Activated T-cell treated with anti-CD3 and anti-CD28 coated beads, Interleukin-2, amount 50 U/mL, for 24 hours (primary cell): ENCODE measurements around the gene MATK.

Source experiments
- DNase-seq: peaks from one replicate; pipeline ENCODE4 v3.0.0-alpha.2; 2020
- H3K27ac Mint-ChIP-seq: 2 replicates; pipeline ENCODE4 v1.8.0; 2020; ENCODE audit warnings: mild to moderate bottlenecking, mixed read lengths
- H3K27me3 Mint-ChIP-seq: 2 replicates; pipeline ENCODE4 v1.8.0; 2020; ENCODE audit warnings: mixed read lengths
- H3K36me3 Mint-ChIP-seq: 2 replicates; pipeline ENCODE4 v1.8.0; 2020; ENCODE audit warnings: low read depth, mixed read lengths
- H3K4me1 Mint-ChIP-seq: 2 replicates; pipeline ENCODE4 v1.8.0; 2020; ENCODE audit warnings: low read depth, mixed read lengths
- H3K4me3 Mint-ChIP-seq: 2 replicates; pipeline ENCODE4 v1.8.0; 2020; ENCODE audit warnings: mild to moderate bottlenecking, moderate library complexity, mixed read lengths
- H3K9me3 Mint-ChIP-seq: 2 replicates; pipeline ENCODE4 v1.8.0; 2020; ENCODE audit warnings: mixed read lengths

MATK gene

DNA sequence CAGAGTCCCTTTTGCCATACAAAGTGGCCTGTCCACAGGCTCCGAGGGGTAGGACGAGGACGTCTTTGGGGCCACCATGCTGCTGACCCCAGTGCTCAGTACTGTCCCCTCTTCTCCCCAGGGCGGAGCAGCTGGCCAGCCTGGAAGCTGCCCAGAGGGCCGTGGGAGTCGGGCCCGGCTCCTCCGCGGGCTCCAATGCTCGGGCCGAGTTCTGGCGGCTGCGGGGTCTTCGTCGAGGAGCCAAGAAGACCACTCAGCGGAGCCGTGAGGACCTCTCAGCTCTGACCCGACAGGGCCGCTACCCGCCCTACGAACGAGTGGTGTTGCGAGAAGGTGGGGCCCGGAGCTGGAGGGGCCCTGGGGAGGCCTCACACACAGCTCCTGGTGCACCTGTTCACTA lies 45.8 kb downstream of the MATK start:
- Mint-ChIP-seq H3K36me3 (no peaks in the 10 kb centered on the region), H3K27ac (no peak overlapping the region), H3K27me3 (no peaks in the 10 kb centered on the region), H3K4me1 (peaks cover 15% of the 10 kb centered on the region), H3K9me3 (no peaks in the 10 kb centered on the region), H3K4me3 (no peak overlapping the region)
- no peak for DNase-seq

DNA sequence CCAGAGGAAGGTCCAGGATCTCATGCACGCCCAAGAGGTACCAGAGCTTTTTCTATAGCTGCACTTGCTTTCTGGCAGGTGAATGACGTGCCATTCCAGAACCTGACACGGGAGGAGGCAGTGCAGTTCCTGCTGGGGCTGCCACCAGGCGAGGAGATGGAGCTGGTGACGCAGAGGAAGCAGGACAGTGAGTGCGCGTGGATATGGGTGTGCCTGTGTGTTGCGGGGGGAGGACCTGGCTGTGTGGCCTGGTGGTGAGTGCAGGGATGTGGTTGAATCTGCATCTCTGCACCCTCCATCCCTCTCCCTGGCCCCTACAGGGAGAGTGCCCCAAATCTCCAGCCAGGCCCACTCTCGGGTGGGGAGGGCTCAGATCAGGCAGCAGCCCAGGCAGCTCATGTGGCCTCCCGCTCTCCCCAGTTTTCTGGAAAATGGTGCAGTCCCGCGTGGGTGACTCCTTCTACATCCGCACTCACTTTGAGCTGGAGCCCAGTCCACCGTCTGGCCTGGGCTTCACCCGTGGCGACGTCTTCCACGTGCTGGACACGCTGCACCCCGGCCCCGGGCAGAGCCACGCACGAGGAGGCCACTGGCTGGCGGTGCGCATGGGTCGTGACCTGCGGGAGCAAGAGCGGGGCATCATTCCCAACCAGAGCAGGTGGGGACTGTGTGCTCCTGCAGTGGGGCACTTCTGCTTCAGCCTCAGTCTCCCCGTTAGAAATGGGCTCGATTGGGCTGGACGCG lies 47.5 kb downstream of the MATK start:
- no peak overlapping the region for H3K27ac Mint-ChIP-seq
- H3K4me3 Mint-ChIP-seq: no peak overlapping the region

DNA sequence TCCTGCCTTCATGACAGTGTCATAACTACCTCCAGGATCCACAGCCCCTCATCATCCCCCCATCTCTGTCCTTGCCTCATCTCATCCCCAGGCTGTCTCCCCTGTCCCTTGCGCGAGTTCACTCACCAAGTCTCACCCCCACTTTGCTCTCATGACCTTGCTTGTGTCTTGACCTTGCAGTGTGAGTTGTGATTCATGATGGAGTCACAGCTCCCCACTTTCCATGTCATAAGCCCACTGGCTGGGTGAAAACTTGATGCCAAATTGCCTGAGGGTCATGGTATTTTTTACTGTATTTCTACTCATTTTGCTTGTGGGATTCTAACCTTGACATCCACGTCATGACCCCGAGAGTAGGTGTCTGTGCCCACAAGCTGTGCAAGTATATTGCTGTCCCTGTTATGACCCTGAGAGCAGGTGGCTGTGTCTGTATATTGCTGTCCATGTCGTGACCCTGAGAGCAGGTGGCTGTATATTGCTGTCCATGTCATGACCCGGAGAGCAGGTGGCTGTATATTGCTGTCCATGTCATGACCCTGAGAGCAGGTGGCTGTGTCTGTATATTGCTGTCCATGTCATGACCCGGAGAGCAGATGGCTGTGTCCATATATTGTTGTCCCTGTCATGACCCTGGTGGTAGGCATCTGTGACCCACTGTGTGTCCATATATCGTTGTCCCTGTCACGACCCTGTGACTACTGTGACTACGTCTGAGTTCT lies 48.5 kb downstream of the MATK start:
- no peak overlapping the region for H3K4me3 Mint-ChIP-seq
- no peaks in the 10 kb centered on the region for H3K9me3 Mint-ChIP-seq
- peaks cover 15% of the 10 kb centered on the region for H3K4me1 Mint-ChIP-seq
- no peak overlapping the region for H3K27ac Mint-ChIP-seq
- no peaks in the 10 kb centered on the region for H3K27me3 Mint-ChIP-seq
- no peak for DNase-seq
- H3K36me3 Mint-ChIP-seq: no peaks in the 10 kb centered on the region

More for the DNA sequence above, 47.5 kb downstream of the MATK start:
- Mint-ChIP-seq H3K36me3 (no peaks in the 10 kb centered on the region), H3K9me3 (no peaks in the 10 kb centered on the region), H3K4me1 (peaks cover 15% of the 10 kb centered on the region), H3K27me3 (no peaks in the 10 kb centered on the region)
- DNase-seq: no peak

DNA sequence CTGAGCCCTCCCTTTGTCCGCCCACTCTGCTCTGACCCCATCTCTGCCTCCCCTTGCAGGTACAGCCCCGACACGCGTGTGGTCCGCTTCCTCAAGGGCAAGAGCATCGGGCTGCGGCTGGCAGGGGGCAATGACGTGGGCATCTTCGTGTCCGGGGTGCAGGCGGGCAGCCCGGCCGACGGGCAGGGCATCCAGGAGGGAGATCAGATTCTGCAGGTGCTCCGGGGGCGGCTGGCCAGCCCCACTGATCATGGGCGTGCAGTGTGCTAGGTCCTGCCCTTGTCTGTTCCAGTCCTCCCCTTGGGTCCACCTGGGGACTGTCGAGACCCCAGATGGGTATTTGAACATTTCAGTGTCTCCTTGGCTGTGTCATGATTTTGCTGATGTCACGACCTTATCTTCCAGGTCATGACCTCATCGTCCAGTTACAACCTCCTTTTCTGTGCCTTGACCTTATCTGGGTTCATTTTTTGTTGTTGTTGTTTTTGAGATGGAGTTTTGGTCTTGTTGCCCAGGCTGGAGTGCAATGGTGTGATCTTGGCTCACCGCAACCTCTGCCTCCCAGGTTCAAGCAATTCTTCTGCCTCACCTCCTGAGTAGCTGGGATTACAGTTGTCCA lies 50.0 kb downstream of the MATK start:
- Mint-ChIP-seq H3K27ac (no peak overlapping the region), H3K4me3 (no peak overlapping the region), H3K4me1 (peaks cover 15% of the 10 kb centered on the region)

DNA sequence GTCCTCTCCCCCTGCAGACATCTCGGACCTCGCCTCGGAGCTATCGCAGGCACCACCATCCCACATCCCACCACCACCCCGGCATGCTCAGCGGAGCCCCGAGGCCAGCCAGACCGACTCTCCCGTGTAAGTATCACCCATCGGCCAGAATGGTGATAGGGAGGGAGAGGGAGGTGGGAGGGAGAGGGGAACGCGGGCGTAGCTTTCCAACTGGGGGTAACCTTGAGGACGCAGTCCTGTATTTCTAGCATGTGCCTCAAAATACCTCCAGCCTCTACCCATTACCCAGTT lies 51.9 kb downstream of the MATK start:
- Mint-ChIP-seq H3K27ac (no peak overlapping the region), H3K4me3 (no peak overlapping the region), H3K36me3 (no peaks in the 10 kb centered on the region), H3K4me1 (peaks cover 10% of the 10 kb centered on the region), H3K27me3 (no peaks in the 10 kb centered on the region), H3K9me3 (no peaks in the 10 kb centered on the region)
- DNase-seq: no peak

More for the DNA sequence above, 50.0 kb downstream of the MATK start:
- H3K9me3 Mint-ChIP-seq: no peaks in the 10 kb centered on the region
- DNase-seq: no peak
- H3K36me3 Mint-ChIP-seq: no peaks in the 10 kb centered on the region
- no peaks in the 10 kb centered on the region for H3K27me3 Mint-ChIP-seq

DNA sequence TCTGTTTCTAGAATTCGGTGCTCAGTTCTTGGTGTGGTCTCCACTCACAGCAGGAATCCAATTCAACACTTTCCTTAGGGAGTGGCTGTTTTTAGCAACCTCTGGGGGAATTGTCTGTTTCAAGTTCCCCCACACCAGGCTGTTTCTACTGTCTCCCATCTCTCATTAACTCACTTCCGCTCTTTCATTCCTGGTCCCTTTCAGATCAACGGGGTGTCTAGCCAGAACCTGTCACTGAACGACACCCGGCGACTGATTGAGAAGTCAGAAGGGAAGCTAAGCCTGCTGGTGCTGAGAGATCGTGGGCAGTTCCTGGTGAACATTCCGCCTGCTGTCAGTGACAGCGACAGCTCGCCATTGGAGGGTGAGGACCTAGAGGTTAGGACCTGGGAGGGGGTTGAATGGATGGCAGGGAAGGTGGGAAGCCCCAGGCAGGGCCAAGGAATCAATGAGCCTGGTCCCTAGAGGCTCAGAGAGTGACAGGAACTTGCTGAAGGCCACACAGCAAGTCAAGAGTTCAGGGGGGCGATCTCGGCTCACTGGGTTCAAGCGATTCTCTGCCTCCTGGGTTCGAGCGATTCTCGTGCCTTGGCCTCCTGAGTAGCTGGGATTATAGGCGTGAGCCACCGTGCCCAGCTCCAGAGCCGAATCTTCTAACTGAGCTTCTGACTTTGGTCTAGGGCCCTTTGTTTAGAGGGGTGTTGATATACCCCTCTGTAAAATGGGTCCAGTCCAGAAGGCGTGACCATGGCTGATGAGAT lies 52.5 kb downstream of the MATK start:
- DNase-seq: no peak
- Mint-ChIP-seq H3K36me3 (no peaks in the 10 kb centered on the region), H3K9me3 (no peaks in the 10 kb centered on the region), H3K27me3 (no peaks in the 10 kb centered on the region), H3K4me1 (peaks cover 6% of the 10 kb centered on the region), H3K27ac (no peak overlapping the region), H3K4me3 (no peak overlapping the region)

DNA sequence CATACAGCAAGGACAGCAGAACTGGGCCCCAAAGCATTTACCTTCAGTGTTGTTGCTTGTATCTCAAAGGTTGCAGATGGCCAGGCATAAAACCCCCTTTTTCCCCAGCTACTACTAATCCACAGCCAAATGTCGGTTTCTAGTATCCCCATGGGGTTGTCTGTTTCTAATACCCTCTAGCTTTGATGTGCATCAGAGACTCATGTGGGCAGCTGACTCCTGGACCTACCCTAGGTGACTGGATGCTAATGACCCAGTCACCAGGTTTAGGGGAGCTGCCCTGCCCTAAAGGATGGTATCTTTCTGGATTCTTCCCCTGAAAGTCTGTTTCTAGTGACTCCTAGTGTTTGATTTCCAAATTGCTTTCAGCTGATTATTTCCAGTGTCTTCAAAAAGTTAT lies 54.1 kb downstream of the MATK start:
- no peak overlapping the region for H3K4me3 Mint-ChIP-seq
- DNase-seq: no peak
- no peaks in the 10 kb centered on the region for H3K27me3 Mint-ChIP-seq
- no peaks in the 10 kb centered on the region for H3K9me3 Mint-ChIP-seq
- H3K27ac Mint-ChIP-seq: no peak overlapping the region
- no peaks in the 10 kb centered on the region for H3K4me1 Mint-ChIP-seq
- H3K36me3 Mint-ChIP-seq: no peaks in the 10 kb centered on the region

DNA sequence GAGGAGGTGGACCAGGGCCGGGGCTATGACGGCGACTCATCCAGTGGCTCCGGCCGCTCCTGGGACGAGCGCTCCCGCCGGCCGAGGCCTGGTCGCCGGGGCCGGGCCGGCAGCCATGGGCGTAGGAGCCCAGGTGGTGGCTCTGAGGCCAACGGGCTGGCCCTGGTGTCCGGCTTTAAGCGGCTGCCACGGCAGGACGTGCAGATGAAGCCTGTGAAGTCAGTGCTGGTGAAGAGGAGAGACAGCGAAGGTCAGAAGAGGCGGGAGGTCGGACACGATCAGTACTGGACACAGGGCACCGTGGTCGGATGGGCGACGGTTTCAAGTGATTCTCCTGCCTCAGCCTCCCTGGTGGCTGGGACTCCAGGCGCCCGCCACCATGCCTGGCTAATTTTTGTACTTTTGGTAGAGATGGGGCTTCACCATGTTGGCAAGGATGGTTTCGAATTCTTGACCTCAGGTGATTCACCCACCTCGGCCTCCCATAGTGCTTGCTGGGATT lies 55.7 kb downstream of the MATK start:
- no peak for DNase-seq
- H3K9me3 Mint-ChIP-seq: no peaks in the 10 kb centered on the region
- no peak overlapping the region for H3K4me3 Mint-ChIP-seq
- no peak overlapping the region for H3K27ac Mint-ChIP-seq
- no peaks in the 10 kb centered on the region for H3K27me3 Mint-ChIP-seq
- no peaks in the 10 kb centered on the region for H3K4me1 Mint-ChIP-seq
- no peaks in the 10 kb centered on the region for H3K36me3 Mint-ChIP-seq
